Testis (tissue), 5 donors: ENCODE data around the gene TMSB4Y. TPM values are rescaled to one million over a fixed set of nuclear protein-coding genes. Genes with fewer than 3 reads are reported as not detected.

ENCODE experiments used
- DNase-seq: peaks from one replicate; pipeline ENCODE4 v3.0.0-alpha.2; 2019
- H3K27ac ChIP-seq, 2 donors: fragments of 200-600 bp; sonication (generic); one replicate each; pipeline ENCODE4 v1.5.1; 2019
- H3K27me3 ChIP-seq: fragments of 200-600 bp; sonication (generic); one replicate; pipeline ENCODE4 v1.5.1; 2019
- H3K36me3 ChIP-seq: fragments of 200-600 bp; sonication (generic); one replicate; pipeline ENCODE4 v1.5.1; 2017; ENCODE audit warnings: low read depth; ENCODE audit errors: missing control alignments
- H3K4me1 ChIP-seq: fragments of 200-600 bp; sonication (generic); one replicate; pipeline ENCODE4 v1.5.1; 2019
- H3K4me3 ChIP-seq, 2 donors: fragments of 200-600 bp; sonication (generic); one replicate each; pipeline ENCODE4 v1.5.1; 2017 to 2019
- H3K9me3 ChIP-seq: fragments of 200-600 bp; sonication (generic); one replicate; pipeline ENCODE4 v1.5.1; 2017
- POLR2A ChIP-seq: fragments of 450-650 bp; IDR thresholded peaks from one replicate; pipeline ENCODE4 v1.6.1; 2017; ENCODE audit warnings: antibody characterized with exemption, mild to moderate bottlenecking, moderate library complexity
- WGBS, 2 donors: methylation state at CpG; one replicate each; pipeline ENCODE4 v1.1.5; 2018; 5-methylcytosine and 5-hydroxymethylcytosine counted together
- intact Hi-C: fragments of 100-400 bp; cut with DNase I; formaldehyde crosslinking; loops from one replicate; pipeline ENCODE4 v1.15.1; 2023; ENCODE audit warnings: low total_unique reads
- long read RNA-seq, 2 donors: transcript quantifications; one replicate each; lab custom pipeline, GENCODE V29; 2026
- polyA plus RNA-seq: library from polyadenylated mRNA; stranded (reverse); fragments of 350-450 nt; fragmentation: Illumina TruSeq; extraction: RNeasy Lipid Tissue Mini Kit (QIAGEN cat#74804); gene quantifications from one replicate; pipeline ENCODE4 v1.2.3, GENCODE V29; 2014; ENCODE audit warnings: low read depth, low replicate concordance; ENCODE audit not compliant: insufficient read depth
- total RNA-seq, 2 donors: library from RNA; depleted of rRNA; stranded (reverse); fragments of >200 nt; gene quantifications; one replicate each; pipeline ENCODE4 v1.2.3, GENCODE V29; 2016
- TF ChIP-seq, protein P1 (sequence below), 3 experiments: fragments of 450-650 bp in 2 of 3; fragments of 200-600 bp in 1 of 3; sonication (generic) in 1 of 3; IDR thresholded peaks; one replicate each; pipeline ENCODE4 v1.5.1; 2016 to 2019; ENCODE audit warnings: antibody characterized with exemption in 3 of 3, mild to moderate bottlenecking in 2 of 3, moderate library complexity in 1 of 3

TMSB4Y gene
- total RNA-seq (1 to 10 TPM; 9.1 to 9.7 TPM), polyA plus RNA-seq (4.0 TPM)
- long read RNA-seq, donor 1, partial matches to known transcripts = 0 of 2 reads
- long read RNA-seq, donor 1, other reads (novel, unspliced or antisense) = 0 of 2 reads
- long read RNA-seq, donor 2, partial matches to known transcripts = 0 of 1 reads
- long read RNA-seq, donor 2, other reads (novel, unspliced or antisense) = 0 of 1 reads

- Histone ChIP-seq H3K27me3 (no peaks in the 10 kb centered on the region), H3K4me1 (no peaks in the 10 kb centered on the region), H3K27ac (peak within 1 kb of the TSS; percentile 82 to 83), H3K9me3 (no peaks in the 10 kb centered on the region), H3K36me3 (no peaks in the 10 kb centered on the region), H3K4me3 (peak within 1 kb of the TSS; percentile 49 to 65)
- TF ChIP-seq, protein P1, sequence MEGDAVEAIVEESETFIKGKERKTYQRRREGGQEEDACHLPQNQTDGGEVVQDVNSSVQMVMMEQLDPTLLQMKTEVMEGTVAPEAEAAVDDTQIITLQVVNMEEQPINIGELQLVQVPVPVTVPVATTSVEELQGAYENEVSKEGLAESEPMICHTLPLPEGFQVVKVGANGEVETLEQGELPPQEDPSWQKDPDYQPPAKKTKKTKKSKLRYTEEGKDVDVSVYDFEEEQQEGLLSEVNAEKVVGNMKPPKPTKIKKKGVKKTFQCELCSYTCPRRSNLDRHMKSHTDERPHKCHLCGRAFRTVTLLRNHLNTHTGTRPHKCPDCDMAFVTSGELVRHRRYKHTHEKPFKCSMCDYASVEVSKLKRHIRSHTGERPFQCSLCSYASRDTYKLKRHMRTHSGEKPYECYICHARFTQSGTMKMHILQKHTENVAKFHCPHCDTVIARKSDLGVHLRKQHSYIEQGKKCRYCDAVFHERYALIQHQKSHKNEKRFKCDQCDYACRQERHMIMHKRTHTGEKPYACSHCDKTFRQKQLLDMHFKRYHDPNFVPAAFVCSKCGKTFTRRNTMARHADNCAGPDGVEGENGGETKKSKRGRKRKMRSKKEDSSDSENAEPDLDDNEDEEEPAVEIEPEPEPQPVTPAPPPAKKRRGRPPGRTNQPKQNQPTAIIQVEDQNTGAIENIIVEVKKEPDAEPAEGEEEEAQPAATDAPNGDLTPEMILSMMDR (IDR thresholded peaks at IDR 0.05) = no peak
- no peak for TF ChIP-seq POLR2A
- intact Hi-C loops = no loop called here
- WGBS, 2 donors = 0 to 2% methylated on average over 14 to 28 of the region's 28 CpGs
- peak; percentile 76 for DNase-seq
These were observed at the start of gene TMSB4Y for GRCh38 chrY:13703568-13703968. Gene TMSB4Y, plus strand, starts transcription at chrY:13703899.

GRCh38 chrY:13664162-13664561, 39.5 kb upstream of the TMSB4Y start:
- Histone ChIP-seq H3K4me3 (no peak overlapping the region), H3K27me3 (no peaks in the 10 kb centered on the region), H3K27ac (no peak overlapping the region), H3K36me3 (no peaks in the 10 kb centered on the region), H3K4me1 (no peaks in the 10 kb centered on the region), H3K9me3 (no peaks in the 10 kb centered on the region)
- DNase-seq = no peak
- WGBS, 2 donors = 58 to 92% methylated on average over 1 of the region's 1 CpG
- TF ChIP-seq, protein P1 (IDR thresholded peaks at IDR 0.05) = no peak
- no peak for TF ChIP-seq POLR2A
- intact Hi-C loops = no loop called here

DNA sequence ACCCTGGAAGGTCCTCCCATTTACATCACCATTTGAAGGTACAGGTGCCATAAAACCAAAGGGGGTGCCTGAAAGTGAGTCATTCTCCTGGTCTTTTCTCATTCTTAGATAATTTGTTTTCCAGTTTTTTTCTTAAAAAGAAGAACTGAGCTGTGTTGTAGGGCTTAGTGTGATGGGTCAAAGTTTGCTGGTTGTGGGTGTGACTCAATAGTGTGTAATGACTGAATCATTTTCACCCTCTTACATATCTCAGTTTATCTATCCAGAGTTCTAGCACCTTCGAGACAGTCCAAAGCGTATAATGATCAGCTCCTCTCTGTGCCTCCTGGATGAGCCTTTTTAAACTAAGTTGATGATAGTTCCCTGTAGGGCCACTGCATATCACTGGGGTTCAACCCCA, 32.6 kb upstream of the TMSB4Y start:
- Histone ChIP-seq H3K4me1 (no peaks in the 10 kb centered on the region), H3K27ac (no peak overlapping the region), H3K36me3 (no peaks in the 10 kb centered on the region), H3K4me3 (no peak overlapping the region), H3K27me3 (no peaks in the 10 kb centered on the region), H3K9me3 (no peaks in the 10 kb centered on the region)
- intact Hi-C loops = no loop called here
- 60 to 73% methylated on average over 2 of the region's 2 CpGs for WGBS, 2 donors
- DNase-seq = no peak
- no peak for TF ChIP-seq POLR2A
- TF ChIP-seq, protein P1 (IDR thresholded peaks at IDR 0.05) = no peak

DNA sequence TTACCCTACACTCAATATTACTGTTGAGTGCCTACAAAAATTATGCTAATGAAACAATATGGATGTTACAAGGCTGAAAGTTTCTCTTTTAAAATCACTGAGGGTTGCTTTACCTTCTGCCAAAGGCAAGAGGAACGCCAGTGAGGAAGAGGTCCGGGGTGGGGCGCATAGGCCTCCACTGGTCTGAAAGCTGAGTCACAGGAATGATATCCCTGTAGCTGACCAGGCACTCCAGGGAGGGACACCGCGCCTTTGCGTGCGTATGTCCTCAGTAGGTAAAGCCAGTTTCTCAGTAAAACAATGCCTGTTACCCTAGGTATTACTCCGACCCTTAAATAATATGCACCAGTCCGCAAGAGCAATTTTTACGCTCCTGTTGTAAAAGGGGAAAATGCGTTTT, 1.4 kb upstream of the TMSB4Y start:
- Histone ChIP-seq H3K4me1 (no peaks in the 10 kb centered on the region), H3K27ac (no peak overlapping the region), H3K27me3 (no peaks in the 10 kb centered on the region), H3K9me3 (no peaks in the 10 kb centered on the region), H3K36me3 (no peaks in the 10 kb centered on the region), H3K4me3 (peak overlapping the region in 1 of 2 donors; percentile 20)
- DNase-seq = peak; percentile 14
- TF ChIP-seq, protein P1 (IDR thresholded peaks at IDR 0.05) = no peak
- TF ChIP-seq POLR2A = no peak
- intact Hi-C loops = no loop called here
- 42 to 71% methylated on average over 11 of the region's 11 CpGs for WGBS, 2 donors
